ENCODE results near the gene FYB1.

FYB1 gene

GRCh38 chr5:39115644-39116343, 103.6 kb downstream of the FYB1 start:
- H3K27me3 ChIP-seq (ENCODE audit: insufficient read depth, low read length, poor library complexity, severe bottlenecking) = no peaks in the 10 kb centered on the region
- no peaks in the 10 kb centered on the region for H3K4me1 ChIP-seq (ENCODE audit: insufficient read depth, low read length, poor library complexity, severe bottlenecking)
- H4K20me1 ChIP-seq (ENCODE audit: insufficient read depth, low read length, poor library complexity, severe bottlenecking) = no peaks in the 10 kb centered on the region
- H3K9me3 ChIP-seq (ENCODE audit: insufficient read depth, low read depth, low read length) = no peaks in the 10 kb centered on the region
- no peak for TF ChIP-seq EZH2phosphoT487 (IDR thresholded peaks at IDR 0.05; ENCODE audit: borderline replicate concordance)
- H3K9me2 ChIP-seq (replicated peaks; ENCODE audit: low read depth, low read length) = no peaks in the 10 kb centered on the region
- peaks cover 78% of the 10 kb centered on the region for H3K36me3 ChIP-seq (ENCODE audit: insufficient read depth, low read length)
- no peaks in the 10 kb centered on the region for H3K79me2 ChIP-seq (ENCODE audit: insufficient read depth, low read length)
- no peaks in the 10 kb centered on the region for H3F3A ChIP-seq (ENCODE audit: low read depth)
- no peak overlapping the region for H2AFZ ChIP-seq (ENCODE audit: low read length)
- H3K4me2 ChIP-seq (ENCODE audit: low read depth, low read length, poor library complexity, severe bottlenecking) = no peak overlapping the region
- no peak overlapping the region for H3K4me3 ChIP-seq (ENCODE audit: low read length, poor library complexity, severe bottlenecking)
- no peak overlapping the region for H3K9ac ChIP-seq (ENCODE audit: low read depth, low read length, poor library complexity, severe bottlenecking)

- Histone ChIP-seq H3K27me3 (ENCODE audit: insufficient read depth, low read length, poor library complexity, severe bottlenecking) (no peaks in the 10 kb centered on the region), H3K9me3 (ENCODE audit: insufficient read depth, low read depth, low read length) (no peaks in the 10 kb centered on the region), H4K20me1 (ENCODE audit: insufficient read depth, low read length, poor library complexity, severe bottlenecking) (no peaks in the 10 kb centered on the region)
These were observed 105.2 kb downstream of the FYB1 start for GRCh38 chr5:39114155-39114554.

GRCh38 chr5:39113354-39113953, 105.9 kb downstream of the FYB1 start:
- Histone ChIP-seq H3F3A (ENCODE audit: low read depth) (no peaks in the 10 kb centered on the region), H3K36me3 (ENCODE audit: insufficient read depth, low read length) (peaks cover 80% of the 10 kb centered on the region), H4K20me1 (ENCODE audit: insufficient read depth, low read length, poor library complexity, severe bottlenecking) (no peaks in the 10 kb centered on the region)

More at GRCh38 chr5:39114155-39114554, 105.2 kb downstream of the FYB1 start:
- no peak overlapping the region for H3K4me3 ChIP-seq (ENCODE audit: low read length, poor library complexity, severe bottlenecking)
- H3K4me2 ChIP-seq (ENCODE audit: low read depth, low read length, poor library complexity, severe bottlenecking) = no peak overlapping the region
- H3K9me2 ChIP-seq (replicated peaks; ENCODE audit: low read depth, low read length) = no peaks in the 10 kb centered on the region
- H3K4me1 ChIP-seq (ENCODE audit: insufficient read depth, low read length, poor library complexity, severe bottlenecking) = no peaks in the 10 kb centered on the region
- TF ChIP-seq CTCF (conservative IDR thresholded peaks at IDR 0.05; ENCODE audit: low read length) (no peak), EZH2phosphoT487 (IDR thresholded peaks at IDR 0.05; ENCODE audit: borderline replicate concordance) (no peak)
- H2AFZ ChIP-seq (ENCODE audit: low read length) = no peak overlapping the region
- H3K79me2 ChIP-seq (ENCODE audit: insufficient read depth, low read length) = no peaks in the 10 kb centered on the region
- H3F3A ChIP-seq (ENCODE audit: low read depth) = no peaks in the 10 kb centered on the region
- peaks cover 80% of the 10 kb centered on the region for H3K36me3 ChIP-seq (ENCODE audit: insufficient read depth, low read length)
- no peak overlapping the region for H3K9ac ChIP-seq (ENCODE audit: low read depth, low read length, poor library complexity, severe bottlenecking)

More at GRCh38 chr5:39113354-39113953, 105.9 kb downstream of the FYB1 start:
- no peaks in the 10 kb centered on the region for H3K9me2 ChIP-seq (replicated peaks; ENCODE audit: low read depth, low read length)
- no peak overlapping the region for H3K4me2 ChIP-seq (ENCODE audit: low read depth, low read length, poor library complexity, severe bottlenecking)
- H3K9ac ChIP-seq (ENCODE audit: low read depth, low read length, poor library complexity, severe bottlenecking) = no peak overlapping the region
- no peak overlapping the region for H2AFZ ChIP-seq (ENCODE audit: low read length)
- no peaks in the 10 kb centered on the region for H3K27me3 ChIP-seq (ENCODE audit: insufficient read depth, low read length, poor library complexity, severe bottlenecking)
- TF ChIP-seq EZH2phosphoT487 (IDR thresholded peaks at IDR 0.05; ENCODE audit: borderline replicate concordance) (no peak), CTCF (conservative IDR thresholded peaks at IDR 0.05; ENCODE audit: low read length) (no peak)
- no peaks in the 10 kb centered on the region for H3K79me2 ChIP-seq (ENCODE audit: insufficient read depth, low read length)
- H3K9me3 ChIP-seq (ENCODE audit: insufficient read depth, low read depth, low read length) = no peaks in the 10 kb centered on the region
- no peak overlapping the region for H3K4me3 ChIP-seq (ENCODE audit: low read length, poor library complexity, severe bottlenecking)
- no peaks in the 10 kb centered on the region for H3K4me1 ChIP-seq (ENCODE audit: insufficient read depth, low read length, poor library complexity, severe bottlenecking)

Data from Loucy (cell line).